Measurements from ENCODE around the gene CLDN15. TPM values are rescaled to one million over a fixed set of nuclear protein-coding genes. Genes with fewer than 3 reads are reported as not detected.

Gene CLDN15
- total RNA-seq, 1 experiment from 2014 or later = 9.1 TPM

GRCh38 chr7:101245147-101245668 lies 7.6 kb upstream of the CLDN15 start:
- Histone ChIP-seq H3K4me3 (ENCODE audit: low read depth, low read length) (peak overlapping the region; percentile 95), H3K4me1 (peaks cover 13% of the 10 kb centered on the region; the same call in 1 of the 2 replicates), H3K36me3 (ENCODE audit: control insufficient read depth, insufficient read depth, low read length) (no peaks in the 10 kb centered on the region; the same call in none of the 2 replicates), H3K27me3 (replicated peaks; ENCODE audit: control insufficient read depth, insufficient read depth, low read length) (no peaks in the 10 kb centered on the region), H3K9me3 (no peaks in the 10 kb centered on the region)
- BruUV-seq (replicated peaks) = no TSS peak
- H3K9me3 Mint-ChIP-seq (ENCODE audit: unreplicated experiment) = no peaks in the 10 kb centered on the region
- DNase-seq = no peak
- H3K27me3 Mint-ChIP-seq (ENCODE audit: insufficient read depth, unreplicated experiment) = no peaks in the 10 kb centered on the region
- H3K4me1 Mint-ChIP-seq (ENCODE audit: low read depth, unreplicated experiment) = peaks cover 10% of the 10 kb centered on the region
- peak overlapping the region; percentile 93 for H3K27ac Mint-ChIP-seq (ENCODE audit: unreplicated experiment)
- ChIA-PET POLR2A (interaction anchor here (1.4 kb wide), 1 partner anchor 28 kb away, joined by 10 read pairs; the partner anchor contains the start of genes PLOD3 and ZNHIT1), CTCF (interaction anchor here (1.0 to 2.3 kb wide), 5 partner anchors 11 to 264 kb away, joined by 14 to 49 read pairs (median 29); partner anchors contain the start of genes PLOD3 and ZNHIT1)
- intact Hi-C loops (cut with micrococcal nuclease; ENCODE audit: unreplicated experiment) = no loop called here
- TF ChIP-seq CTCF (IDR thresholded peaks at IDR 0.05; ENCODE audit: insufficient read depth in 1 of 2, low read depth in 1 of 2, low read length in 1 of 2, severe bottlenecking in 1 of 2, unreplicated experiment in 1 of 2) = no peak
- peaks cover 38% of the 10 kb centered on the region for H3K36me3 Mint-ChIP-seq (ENCODE audit: insufficient read depth, unreplicated experiment)
- peak overlapping the region; percentile 92 for H3K4me3 Mint-ChIP-seq (ENCODE audit: unreplicated experiment)

DNA sequence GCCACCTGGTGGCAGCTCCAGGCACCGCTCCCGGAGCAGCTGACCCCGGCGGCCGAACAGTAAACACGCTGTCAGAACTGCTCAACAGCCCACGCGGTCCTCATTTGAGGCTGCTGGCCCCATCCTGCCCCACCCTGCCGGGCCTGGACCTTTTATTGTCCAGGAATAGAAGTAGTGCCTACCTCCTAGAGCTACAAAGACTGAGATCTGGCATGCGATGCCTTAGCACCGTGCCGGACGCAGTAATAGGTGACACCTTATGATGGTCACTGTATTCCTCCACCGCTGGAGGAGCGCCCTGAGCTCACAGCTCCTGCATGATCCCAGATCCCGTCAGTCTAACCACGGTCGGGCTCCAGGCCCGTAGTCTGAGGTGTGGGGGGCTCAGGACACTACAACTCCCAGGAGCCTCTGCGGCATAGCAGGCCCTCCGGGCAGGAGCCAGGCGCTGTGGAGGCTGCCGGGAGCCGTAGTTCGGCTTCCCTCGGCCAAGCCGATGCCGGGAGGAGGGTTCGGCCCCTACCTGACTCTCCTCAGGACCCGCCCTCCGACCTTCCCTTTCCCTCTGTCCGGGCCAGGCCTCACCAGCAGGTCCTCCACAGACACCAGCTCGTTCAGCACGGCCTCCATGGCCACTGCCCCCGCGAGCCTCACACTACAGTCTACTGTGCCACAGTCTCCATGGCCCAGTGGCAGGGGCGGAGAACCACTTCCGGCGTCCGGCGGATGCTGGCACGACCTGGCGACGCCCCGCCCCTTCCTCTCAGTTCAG lies 7.0 kb upstream of the CLDN15 start, which contains the start of gene FIS1:
Gene FIS1 (minus strand): TSS at position 707 of the 772 bp plus-strand sequence. CDS start 77 bp downstream, at position 630.
- TF ChIP-seq CTCF (IDR thresholded peaks at IDR 0.05; ENCODE audit: insufficient read depth in 1 of 2, low read depth in 1 of 2, low read length in 1 of 2, severe bottlenecking in 1 of 2, unreplicated experiment in 1 of 2) = peak; percentile 93 to 95
- H3K4me3 Mint-ChIP-seq (ENCODE audit: unreplicated experiment) = peak within 1 kb of the TSS; percentile 92
- no TSS peak for BruUV-seq (replicated peaks)
- H3K27ac Mint-ChIP-seq (ENCODE audit: unreplicated experiment) = peak within 1 kb of the TSS; percentile 93
- peaks cover 10% of the 10 kb centered on the region for H3K4me1 Mint-ChIP-seq (ENCODE audit: low read depth, unreplicated experiment)
- no peaks in the 10 kb centered on the region for H3K27me3 Mint-ChIP-seq (ENCODE audit: insufficient read depth, unreplicated experiment)
- intact Hi-C loops (cut with micrococcal nuclease; ENCODE audit: unreplicated experiment) = loop anchor here (1.0 kb wide), 5 partner anchors 8 to 100 kb away; partner anchors contain the start of gene ZNHIT1
- Histone ChIP-seq H3K27me3 (replicated peaks; ENCODE audit: control insufficient read depth, insufficient read depth, low read length) (no peaks in the 10 kb centered on the region), H3K4me1 (peaks cover 13% of the 10 kb centered on the region; the same call in 1 of the 2 replicates), H3K4me3 (ENCODE audit: low read depth, low read length) (peak within 1 kb of the TSS; percentile 95), H3K36me3 (ENCODE audit: control insufficient read depth, insufficient read depth, low read length) (no peaks in the 10 kb centered on the region; the same call in none of the 2 replicates), H3K9me3 (no peaks in the 10 kb centered on the region)
- DNase-seq = peak; percentile 94 to 95
- POLR2A ChIA-PET = interaction anchor here (0.7 to 1.4 kb wide), 4 partner anchors 8 to 63 kb away, joined by 3 to 10 read pairs (median 4); partner anchors contain the start of genes PLOD3 and ZNHIT1
- peaks cover 40% of the 10 kb centered on the region for H3K36me3 Mint-ChIP-seq (ENCODE audit: insufficient read depth, unreplicated experiment)
- CTCF ChIA-PET = interaction anchor here (0.6 to 2.3 kb wide), 14 partner anchors 8 to 385 kb away, joined by 3 to 49 read pairs (median 6); partner anchors contain the start of genes PLOD3 and ZNHIT1
- no peaks in the 10 kb centered on the region for H3K9me3 Mint-ChIP-seq (ENCODE audit: unreplicated experiment)

Measured in Caco-2 (cell line).